Neural cell (in vitro differentiated cells): ENCODE results near the gene GTF2A1. TPM values are rescaled to one million over a fixed set of nuclear protein-coding genes. Genes with fewer than 3 reads are reported as not detected.

Experiments used
- H2AFZ ChIP-seq: fragments of 200-600, 300-800 bp; sonication (generic), shearing (Covaris generic); 2 replicates; pipeline ENCODE4 v1.6.0; 2014; ENCODE audit warnings: low read depth, mild to moderate bottlenecking, antibody characterized with exemption, low read length, moderate library complexity
- H3F3A ChIP-seq: fragments of 200-600 bp; shearing (Covaris generic); 2 replicates; pipeline ENCODE4 v1.6.1; 2016; ENCODE audit warnings: mild to moderate bottlenecking, moderate library complexity, mixed read lengths, antibody characterized with exemption, low read length; ENCODE audit not compliant: insufficient read depth, poor library complexity, severe bottlenecking
- H3K27ac ChIP-seq: fragments of 200-600, 300-800 bp; sonication (generic), shearing (Covaris generic); 2 replicates; pipeline ENCODE4 v1.5.1; 2014; ENCODE audit warnings: mild to moderate bottlenecking, low read length, moderate library complexity
- H3K27me3 ChIP-seq: fragments of 300-800, 200-600 bp; sonication (generic), shearing (Covaris generic); 2 replicates; pipeline ENCODE4 v1.6.0; 2014; ENCODE audit warnings: mild to moderate bottlenecking, low read depth, low read length, moderate library complexity; ENCODE audit not compliant: insufficient read depth
- H3K36me3 ChIP-seq: fragments of 300-800, 200-600 bp; sonication (generic), shearing (Covaris generic); 2 replicates; pipeline ENCODE4 v1.5.1; 2014; ENCODE audit warnings: mild to moderate bottlenecking, antibody characterized with exemption, low read length, moderate library complexity; ENCODE audit not compliant: insufficient read depth
- H3K4me2 ChIP-seq: fragments of 300-800, 200-600 bp; sonication (generic), shearing (Covaris generic); 2 replicates; pipeline ENCODE4 v1.6.0; 2014; ENCODE audit warnings: mild to moderate bottlenecking, low read length
- H3K4me3 ChIP-seq: fragments of 300-800, 200-600 bp; sonication (generic), shearing (Covaris generic); 2 replicates; pipeline ENCODE4 v1.5.1; 2014; ENCODE audit warnings: mild to moderate bottlenecking, low read length, moderate library complexity
- H3K79me2 ChIP-seq: fragments of 200-600 bp; shearing (Covaris generic); replicated peaks from 2 replicates; pipeline ENCODE4 v1.6.0; 2014; ENCODE audit warnings: mild to moderate bottlenecking, low read length, moderate library complexity; ENCODE audit not compliant: insufficient read depth
- H3K9ac ChIP-seq: fragments of 300-800, 200-600 bp; sonication (generic), shearing (Covaris generic); 2 replicates; pipeline ENCODE4 v1.6.1; 2016; ENCODE audit warnings: mild to moderate bottlenecking, low read length, mixed read lengths
- H3K9me2 ChIP-seq: fragments of 200-600 bp; shearing (Covaris generic); 2 replicates; pipeline ENCODE4 v1.6.1; 2016; ENCODE audit warnings: mild to moderate bottlenecking, low read length, mixed read lengths; ENCODE audit not compliant: insufficient read depth
- H3K9me3 ChIP-seq: fragments of 200-600, 300-800 bp; sonication (generic), shearing (Covaris generic); 2 replicates; pipeline ENCODE4 v1.6.1; 2016; ENCODE audit warnings: mild to moderate bottlenecking, mixed run types, low read length, moderate library complexity, mixed read lengths
- H4K20me1 ChIP-seq: fragments of 200-600 bp; shearing (Covaris generic); 2 replicates; pipeline ENCODE4 v1.6.1; 2016; ENCODE audit warnings: mild to moderate bottlenecking, mixed run types; ENCODE audit not compliant: insufficient read depth
- EP300 ChIP-seq: fragments of 450-650 bp; conservative IDR thresholded peaks from 2 replicates; pipeline ENCODE4 v1.6.1; 2014; ENCODE audit warnings: antibody characterized with exemption, mild to moderate bottlenecking, moderate library complexity; ENCODE audit not compliant: poor library complexity, severe bottlenecking
- EZH2 ChIP-seq: fragments of 200-600, 300-800 bp; shearing (Covaris generic), sonication (generic); IDR thresholded peaks from 2 replicates; pipeline ENCODE4 v1.6.1; 2014; ENCODE audit warnings: antibody characterized with exemption, low read length, borderline replicate concordance, mild to moderate bottlenecking; ENCODE audit not compliant: insufficient read depth, poor library complexity, severe bottlenecking
- MXI1 ChIP-seq: fragments of 450-650 bp; conservative IDR thresholded peaks from 2 replicates; pipeline ENCODE4 v1.6.1; 2014; ENCODE audit warnings: antibody characterized with exemption, mild to moderate bottlenecking; ENCODE audit not compliant: poor library complexity, severe bottlenecking
- POLR2AphosphoS5 ChIP-seq: IDR thresholded peaks from 2 replicates; pipeline ENCODE4 v1.6.1; 2012
- RAD21 ChIP-seq: fragments of 450-650 bp; conservative IDR thresholded peaks from 2 replicates; pipeline ENCODE4 v1.6.1; 2014; ENCODE audit warnings: antibody characterized with exemption, mild to moderate bottlenecking, moderate library complexity
- SMC3 ChIP-seq: fragments of 450-650 bp; conservative IDR thresholded peaks from 2 replicates; pipeline ENCODE4 v1.6.1; 2014; ENCODE audit warnings: antibody characterized with exemption, mild to moderate bottlenecking, moderate library complexity; ENCODE audit not compliant: poor library complexity
- TAF1 ChIP-seq: IDR thresholded peaks from 2 replicates; pipeline ENCODE4 v1.6.1; 2012; ENCODE audit warnings: low read depth
- polyA plus RNA-seq: library from polyadenylated mRNA; depleted of rRNA; stranded (reverse); fragments of >200 nt; gene quantifications from 2 replicates; pipeline ENCODE4 v1.2.3, GENCODE V29; 2014
- TF ChIP-seq, protein P1 (sequence below): fragments of 450-650 bp; IDR thresholded peaks from 2 replicates; pipeline ENCODE4 v1.5.1; 2014; ENCODE audit warnings: antibody characterized with exemption, mild to moderate bottlenecking, moderate library complexity; ENCODE audit not compliant: poor library complexity, severe bottlenecking
- TF ChIP-seq, protein P2 (sequence below): IDR thresholded peaks from 2 replicates; pipeline ENCODE4 v1.6.1; 2012; ENCODE audit warnings: borderline replicate concordance

GTF2A1 gene
- polyA plus RNA-seq, 1 donor from 2014 or later, result 37.3 TPM

DNA sequence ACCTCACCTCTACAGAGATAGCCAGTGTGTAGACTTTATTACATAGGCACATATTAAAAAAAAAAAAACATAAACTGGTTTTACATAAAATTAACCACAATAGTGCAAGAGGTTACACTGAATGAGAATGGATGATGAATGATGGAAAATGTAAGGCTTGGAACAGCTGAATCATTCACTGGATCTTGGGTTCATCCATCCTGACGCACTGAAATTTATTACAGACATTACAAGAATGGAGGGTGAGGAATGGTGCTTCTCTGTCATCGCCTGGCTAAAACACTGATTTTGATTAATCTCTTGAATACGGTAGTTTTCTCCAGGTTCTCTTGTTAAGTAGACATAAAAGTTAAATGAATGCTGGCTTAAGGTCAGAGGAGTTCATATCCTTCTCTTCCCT lies 40.0 kb upstream of the GTF2A1 start:
- no peaks in the 10 kb centered on the region for H3K36me3 ChIP-seq
- no peak overlapping the region for H2AFZ ChIP-seq
- no peak overlapping the region for H3K4me2 ChIP-seq
- H3K4me3 ChIP-seq, result no peak overlapping the region
- H3F3A ChIP-seq, result no peaks in the 10 kb centered on the region
- no peaks in the 10 kb centered on the region for H3K9me3 ChIP-seq
- no peaks in the 10 kb centered on the region for H3K79me2 ChIP-seq
- H3K27ac ChIP-seq, result no peak overlapping the region
- H3K27me3 ChIP-seq, result no peaks in the 10 kb centered on the region
- no peaks in the 10 kb centered on the region for H4K20me1 ChIP-seq
- TF ChIP-seq, protein P1, sequence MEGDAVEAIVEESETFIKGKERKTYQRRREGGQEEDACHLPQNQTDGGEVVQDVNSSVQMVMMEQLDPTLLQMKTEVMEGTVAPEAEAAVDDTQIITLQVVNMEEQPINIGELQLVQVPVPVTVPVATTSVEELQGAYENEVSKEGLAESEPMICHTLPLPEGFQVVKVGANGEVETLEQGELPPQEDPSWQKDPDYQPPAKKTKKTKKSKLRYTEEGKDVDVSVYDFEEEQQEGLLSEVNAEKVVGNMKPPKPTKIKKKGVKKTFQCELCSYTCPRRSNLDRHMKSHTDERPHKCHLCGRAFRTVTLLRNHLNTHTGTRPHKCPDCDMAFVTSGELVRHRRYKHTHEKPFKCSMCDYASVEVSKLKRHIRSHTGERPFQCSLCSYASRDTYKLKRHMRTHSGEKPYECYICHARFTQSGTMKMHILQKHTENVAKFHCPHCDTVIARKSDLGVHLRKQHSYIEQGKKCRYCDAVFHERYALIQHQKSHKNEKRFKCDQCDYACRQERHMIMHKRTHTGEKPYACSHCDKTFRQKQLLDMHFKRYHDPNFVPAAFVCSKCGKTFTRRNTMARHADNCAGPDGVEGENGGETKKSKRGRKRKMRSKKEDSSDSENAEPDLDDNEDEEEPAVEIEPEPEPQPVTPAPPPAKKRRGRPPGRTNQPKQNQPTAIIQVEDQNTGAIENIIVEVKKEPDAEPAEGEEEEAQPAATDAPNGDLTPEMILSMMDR, result no peak
- TF ChIP-seq MXI1, result no peak
- TF ChIP-seq, protein P2, sequence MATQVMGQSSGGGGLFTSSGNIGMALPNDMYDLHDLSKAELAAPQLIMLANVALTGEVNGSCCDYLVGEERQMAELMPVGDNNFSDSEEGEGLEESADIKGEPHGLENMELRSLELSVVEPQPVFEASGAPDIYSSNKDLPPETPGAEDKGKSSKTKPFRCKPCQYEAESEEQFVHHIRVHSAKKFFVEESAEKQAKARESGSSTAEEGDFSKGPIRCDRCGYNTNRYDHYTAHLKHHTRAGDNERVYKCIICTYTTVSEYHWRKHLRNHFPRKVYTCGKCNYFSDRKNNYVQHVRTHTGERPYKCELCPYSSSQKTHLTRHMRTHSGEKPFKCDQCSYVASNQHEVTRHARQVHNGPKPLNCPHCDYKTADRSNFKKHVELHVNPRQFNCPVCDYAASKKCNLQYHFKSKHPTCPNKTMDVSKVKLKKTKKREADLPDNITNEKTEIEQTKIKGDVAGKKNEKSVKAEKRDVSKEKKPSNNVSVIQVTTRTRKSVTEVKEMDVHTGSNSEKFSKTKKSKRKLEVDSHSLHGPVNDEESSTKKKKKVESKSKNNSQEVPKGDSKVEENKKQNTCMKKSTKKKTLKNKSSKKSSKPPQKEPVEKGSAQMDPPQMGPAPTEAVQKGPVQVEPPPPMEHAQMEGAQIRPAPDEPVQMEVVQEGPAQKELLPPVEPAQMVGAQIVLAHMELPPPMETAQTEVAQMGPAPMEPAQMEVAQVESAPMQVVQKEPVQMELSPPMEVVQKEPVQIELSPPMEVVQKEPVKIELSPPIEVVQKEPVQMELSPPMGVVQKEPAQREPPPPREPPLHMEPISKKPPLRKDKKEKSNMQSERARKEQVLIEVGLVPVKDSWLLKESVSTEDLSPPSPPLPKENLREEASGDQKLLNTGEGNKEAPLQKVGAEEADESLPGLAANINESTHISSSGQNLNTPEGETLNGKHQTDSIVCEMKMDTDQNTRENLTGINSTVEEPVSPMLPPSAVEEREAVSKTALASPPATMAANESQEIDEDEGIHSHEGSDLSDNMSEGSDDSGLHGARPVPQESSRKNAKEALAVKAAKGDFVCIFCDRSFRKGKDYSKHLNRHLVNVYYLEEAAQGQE, result no peak
- TF ChIP-seq POLR2AphosphoS5, result no peak
- no peak for TF ChIP-seq RAD21
- no peak for TF ChIP-seq EP300
- TF ChIP-seq SMC3, result no peak
- TF ChIP-seq EZH2, result no peak
- no peaks in the 10 kb centered on the region for H3K9me2 ChIP-seq
- no peak overlapping the region for H3K9ac ChIP-seq

DNA sequence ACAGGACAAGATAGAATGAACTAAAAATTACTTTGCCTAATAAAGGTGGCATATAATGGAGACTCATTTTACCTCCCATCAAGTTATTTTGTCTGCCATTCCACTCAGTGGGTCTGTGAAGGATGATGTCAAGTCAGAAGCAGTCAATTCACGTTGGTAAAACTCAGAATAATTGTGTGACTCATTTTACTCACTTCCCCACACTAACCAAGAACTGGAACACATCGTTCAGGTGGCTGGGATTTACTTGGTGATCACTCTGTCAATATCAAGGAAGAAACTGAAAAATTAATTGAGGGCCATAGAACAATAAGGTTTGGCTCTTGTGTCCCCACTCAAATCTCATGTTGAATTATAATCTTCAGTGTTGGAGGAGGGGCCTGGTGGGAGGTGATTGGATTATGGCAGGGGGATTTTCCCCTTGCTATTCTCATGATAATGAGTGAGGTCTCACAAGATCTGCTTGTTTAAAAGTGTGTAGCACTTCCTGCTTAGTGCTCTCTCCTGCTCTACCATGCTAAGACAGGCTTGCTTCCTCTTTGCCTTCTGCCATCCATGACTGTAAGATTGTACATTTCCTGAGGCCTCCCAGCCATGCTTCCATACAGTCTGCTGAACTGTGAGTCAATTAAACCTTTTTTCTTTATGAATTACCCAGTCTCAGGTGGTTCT lies 35.7 kb upstream of the GTF2A1 start:
- no peaks in the 10 kb centered on the region for H3K79me2 ChIP-seq
- H3K9me3 ChIP-seq, result no peaks in the 10 kb centered on the region
- no peak overlapping the region for H3K9ac ChIP-seq
- no peak overlapping the region for H3K4me2 ChIP-seq
- H3K36me3 ChIP-seq, result no peaks in the 10 kb centered on the region
- H3F3A ChIP-seq, result no peaks in the 10 kb centered on the region
- H4K20me1 ChIP-seq, result no peaks in the 10 kb centered on the region
- no peak overlapping the region for H2AFZ ChIP-seq
- H3K4me3 ChIP-seq, result no peak overlapping the region
- no peaks in the 10 kb centered on the region for H3K9me2 ChIP-seq
- TF ChIP-seq POLR2AphosphoS5, result no peak
- TF ChIP-seq SMC3, result no peak
- no peak for TF ChIP-seq EP300
- TF ChIP-seq, protein P2, result no peak
- no peak for TF ChIP-seq EZH2
- no peak for TF ChIP-seq TAF1
- H3K27ac ChIP-seq, result no peak overlapping the region
- H3K27me3 ChIP-seq, result no peaks in the 10 kb centered on the region
